Body of pancreas (tissue), 4 donors: ENCODE results near the gene RHAG. TPM values are rescaled to one million over a fixed set of nuclear protein-coding genes. Genes with fewer than 3 reads are reported as not detected.
"Not testable (repeated sequence)": the region's sequence is repeated elsewhere in the genome, so short reads cannot be mapped to it uniquely, and the experiment has no call there.

Experiments used
- ATAC-seq: fragments of 150-250 bp; one replicate; pipeline ENCODE4 v1.9.1; 2016
- DNase-seq, 4 donors: peaks; one replicate each; pipeline ENCODE4 v3.0.0-alpha.2; 2019
- H3K27ac ChIP-seq, 4 donors: fragments of 200-600 bp; sonication (generic); 1 replicate in 3 of 4; 2 replicates in 1 of 4; pipeline versions ENCODE4 v1.5.1 to v1.6.1; 2016 to 2019; ENCODE audit warnings: mild to moderate bottlenecking in 1 of 4, mixed read lengths in 1 of 4, moderate library complexity in 1 of 4
- H3K27me3 ChIP-seq, 2 donors: fragments of 200-600 bp; sonication (generic); one replicate each; pipeline ENCODE4 v1.6.0; 2016; ENCODE audit warnings: mild to moderate bottlenecking in 1 of 2
- H3K36me3 ChIP-seq, 2 donors: fragments of 200-600 bp; sonication (generic); replicated peaks in 1 of 2; 2 replicates each; pipeline ENCODE4 v1.5.1; 2016; ENCODE audit warnings: low read depth in 2 of 2; ENCODE audit not compliant: insufficient read depth in 1 of 2
- H3K4me1 ChIP-seq: fragments of 200-600 bp; sonication (generic); one replicate; pipeline ENCODE4 v1.6.0; 2016
- H3K4me3 ChIP-seq, 2 donors: fragments of 200-600 bp; sonication (generic); 1 replicate in 1 of 2; 2 replicates in 1 of 2; pipeline ENCODE4 v1.5.1; 2016 to 2019
- H3K9me3 ChIP-seq, 3 donors: fragments of 200-600 bp; sonication (generic); 1 replicate in 2 of 3; 2 replicates in 1 of 3; pipeline ENCODE4 v1.5.1; 2016
- POLR2A ChIP-seq, 3 donors: fragments of 450-650 bp; IDR thresholded peaks; one replicate each; pipeline ENCODE4 v1.6.1; 2016; ENCODE audit warnings: antibody characterized with exemption in 3 of 3, mild to moderate bottlenecking in 2 of 3
- WGBS, 2 donors: methylation state at CpG; one replicate each; pipeline ENCODE4 v1.1.5; 2017; 5-methylcytosine and 5-hydroxymethylcytosine counted together
- intact Hi-C: fragments of 100-400 bp; cut with DNase I; formaldehyde crosslinking; loops from one replicate; pipeline ENCODE4 v1.15.1; 2023
- total RNA-seq, 2 donors: library from RNA; depleted of rRNA; stranded (reverse); fragments of >200 nt; gene quantifications; one replicate each; pipeline ENCODE4 v1.1.0, GENCODE V29; 2016
- TF ChIP-seq, protein P1 (sequence below), 7 experiments: fragments of 450-650 bp in 4 of 7; fragments of 200-600 bp in 3 of 7; sonication (generic) in 3 of 7; IDR thresholded peaks; one replicate each; pipeline ENCODE4 v1.5.1; 2016 to 2019; ENCODE audit warnings: antibody characterized with exemption in 7 of 7

Gene RHAG
- total RNA-seq, 2 donors from 2014 or later: not detected

DNA sequence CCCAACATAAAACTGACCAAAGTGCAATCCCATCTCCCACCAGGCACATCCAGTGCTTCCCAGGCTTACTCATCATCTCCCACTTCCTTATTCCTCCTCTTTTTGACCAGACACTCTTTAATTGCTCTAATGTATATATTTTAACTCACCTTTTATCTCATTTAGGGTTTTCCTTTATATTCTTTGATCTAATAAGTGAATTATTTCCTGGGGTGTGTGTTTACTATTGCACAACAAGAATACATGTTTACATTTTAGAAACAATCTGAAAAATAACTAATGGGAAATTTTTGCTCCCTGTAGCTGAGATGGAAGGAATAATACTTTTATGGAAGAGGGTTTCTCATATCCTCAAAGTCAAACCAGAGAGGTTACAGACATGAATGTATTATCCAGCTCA lies 18.4 kb downstream of the RHAG start:
- no peak for TF ChIP-seq POLR2A (IDR thresholded peaks at IDR 0.05)
- TF ChIP-seq, protein P1, sequence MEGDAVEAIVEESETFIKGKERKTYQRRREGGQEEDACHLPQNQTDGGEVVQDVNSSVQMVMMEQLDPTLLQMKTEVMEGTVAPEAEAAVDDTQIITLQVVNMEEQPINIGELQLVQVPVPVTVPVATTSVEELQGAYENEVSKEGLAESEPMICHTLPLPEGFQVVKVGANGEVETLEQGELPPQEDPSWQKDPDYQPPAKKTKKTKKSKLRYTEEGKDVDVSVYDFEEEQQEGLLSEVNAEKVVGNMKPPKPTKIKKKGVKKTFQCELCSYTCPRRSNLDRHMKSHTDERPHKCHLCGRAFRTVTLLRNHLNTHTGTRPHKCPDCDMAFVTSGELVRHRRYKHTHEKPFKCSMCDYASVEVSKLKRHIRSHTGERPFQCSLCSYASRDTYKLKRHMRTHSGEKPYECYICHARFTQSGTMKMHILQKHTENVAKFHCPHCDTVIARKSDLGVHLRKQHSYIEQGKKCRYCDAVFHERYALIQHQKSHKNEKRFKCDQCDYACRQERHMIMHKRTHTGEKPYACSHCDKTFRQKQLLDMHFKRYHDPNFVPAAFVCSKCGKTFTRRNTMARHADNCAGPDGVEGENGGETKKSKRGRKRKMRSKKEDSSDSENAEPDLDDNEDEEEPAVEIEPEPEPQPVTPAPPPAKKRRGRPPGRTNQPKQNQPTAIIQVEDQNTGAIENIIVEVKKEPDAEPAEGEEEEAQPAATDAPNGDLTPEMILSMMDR (IDR thresholded peaks at IDR 0.05): no peak
- intact Hi-C loops: no loop called here
- Histone ChIP-seq H3K36me3 (no peaks in the 10 kb centered on the region), H3K4me1 (no peaks in the 10 kb centered on the region), H3K4me3 (no peak overlapping the region), H3K27ac (no peak overlapping the region), H3K9me3 (no peaks in the 10 kb centered on the region), H3K27me3 (no peaks in the 10 kb centered on the region)
- DNase-seq (no peak), ATAC-seq (no peak)

DNA sequence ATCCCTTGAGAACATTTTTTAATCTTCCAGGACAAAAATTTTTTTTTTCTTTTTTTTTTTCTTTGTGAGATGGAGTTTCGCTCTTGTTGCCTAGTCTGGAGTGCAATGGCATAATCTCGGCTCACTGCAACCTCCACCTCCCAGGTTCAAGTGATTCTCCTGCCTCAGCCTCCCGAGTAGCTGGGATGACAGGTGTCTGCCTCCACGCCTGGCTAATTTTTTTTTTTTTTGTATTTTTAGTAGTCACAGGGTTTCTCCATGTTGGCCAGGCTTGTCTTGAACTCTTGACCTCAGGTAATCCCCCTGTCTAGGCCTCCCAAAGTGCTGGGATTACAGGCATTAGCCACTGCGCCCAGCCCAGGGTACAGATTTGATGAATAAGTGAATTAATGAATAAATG lies 22.5 kb downstream of the RHAG start:
- not testable (repeated sequence) for H3K36me3 ChIP-seq, H3K27ac ChIP-seq, H3K9me3 ChIP-seq, ATAC-seq, H3K4me1 ChIP-seq, H3K4me3 ChIP-seq, H3K27me3 ChIP-seq, DNase-seq
- WGBS, 2 donors: 63 to 75% methylated on average over 5 of the region's 5 CpGs
- intact Hi-C loops: loop anchor here (5.0 kb wide), 1 partner anchor 87 kb away; no protein-coding TSS in a partner anchor

DNA sequence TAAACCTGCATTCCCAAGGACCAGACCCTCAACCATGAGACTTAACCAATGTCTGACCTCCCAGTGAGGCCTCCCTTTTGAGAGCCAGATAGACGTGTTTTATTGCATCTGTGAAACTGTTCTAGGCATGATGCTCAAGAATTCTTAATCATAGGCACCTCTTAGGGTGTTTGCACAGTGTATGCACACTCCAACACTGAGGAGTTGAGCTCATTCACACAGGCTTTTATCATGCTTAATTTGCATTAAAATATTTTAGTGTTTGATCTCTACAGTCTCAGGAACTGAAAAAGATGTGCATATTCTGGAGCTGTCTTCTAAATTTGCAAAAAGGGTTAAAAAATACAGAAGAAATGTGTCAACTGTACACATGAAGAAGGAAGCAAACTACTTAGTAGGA lies 27.4 kb downstream of the RHAG start:
- DNase-seq (no peak), ATAC-seq (no peak)
- TF ChIP-seq POLR2A (IDR thresholded peaks at IDR 0.05): no peak
- TF ChIP-seq, protein P1 (IDR thresholded peaks at IDR 0.05): no peak
- intact Hi-C loops: no loop called here
- H3K27me3 ChIP-seq: no peaks in the 10 kb centered on the region
- H3K36me3 ChIP-seq: no peaks in the 10 kb centered on the region
- WGBS, 2 donors: 55 to 71% methylated on average over 1 of the region's 1 CpG
- no peaks in the 10 kb centered on the region for H3K9me3 ChIP-seq
- H3K27ac ChIP-seq: no peak overlapping the region
- no peaks in the 10 kb centered on the region for H3K4me1 ChIP-seq
- H3K4me3 ChIP-seq: no peak overlapping the region

DNA sequence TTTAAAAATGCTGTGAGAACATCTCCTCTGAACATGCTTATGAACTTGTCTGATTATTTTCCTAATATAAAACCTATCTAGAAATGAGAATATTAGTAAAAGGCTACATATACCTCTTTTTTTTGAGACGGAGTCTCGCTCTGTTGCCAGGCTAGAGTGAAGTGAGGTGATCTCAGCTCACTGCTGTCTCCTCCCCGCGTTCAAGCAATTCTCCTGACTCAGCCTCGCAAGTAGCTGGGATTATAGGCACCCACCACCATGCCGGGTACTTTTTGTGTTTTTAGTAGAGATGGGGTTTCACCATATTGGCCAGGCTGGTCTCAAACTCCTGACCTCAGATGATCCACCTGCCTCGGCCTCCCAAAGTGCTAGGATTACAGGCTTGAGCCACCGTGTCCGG lies 28.4 kb downstream of the RHAG start:
- WGBS, 2 donors: 74 to 77% methylated on average over 9 of the region's 9 CpGs
- intact Hi-C loops, H3K27ac ChIP-seq, H3K4me1 ChIP-seq, H3K4me3 ChIP-seq, DNase-seq, H3K27me3 ChIP-seq, H3K36me3 ChIP-seq, ATAC-seq, H3K9me3 ChIP-seq: not testable (repeated sequence)

DNA sequence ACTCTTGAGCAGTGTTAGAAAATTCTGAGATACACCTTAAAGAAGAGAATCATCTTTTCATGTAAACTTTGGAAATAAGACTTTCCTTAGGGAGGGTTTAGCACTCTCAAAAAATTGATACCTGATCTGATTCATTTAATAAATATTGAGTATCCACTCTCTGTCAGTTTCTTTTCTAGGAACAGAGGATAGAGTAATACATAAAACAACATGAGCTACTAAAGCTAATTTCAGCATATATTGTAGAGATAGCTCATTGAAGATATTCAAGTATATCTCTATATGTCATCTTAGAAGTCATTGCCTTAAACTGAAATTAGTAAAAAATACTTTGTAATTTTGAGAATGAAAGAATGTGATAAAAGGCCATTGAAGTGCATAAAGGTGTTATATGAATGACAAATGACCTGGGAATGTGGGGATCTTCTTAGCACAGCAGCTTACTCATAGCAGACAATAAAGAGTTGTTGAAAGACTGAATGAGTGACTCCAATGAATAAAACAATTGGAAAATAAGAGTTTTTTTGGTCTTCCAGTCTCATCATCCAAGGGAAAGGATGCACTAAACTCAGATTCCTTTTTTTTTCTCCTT lies 29.2 kb downstream of the RHAG start:
- Histone ChIP-seq H3K4me3 (no peak overlapping the region), H3K36me3 (no peaks in the 10 kb centered on the region), H3K9me3 (no peaks in the 10 kb centered on the region), H3K4me1 (no peaks in the 10 kb centered on the region), H3K27ac (no peak overlapping the region), H3K27me3 (no peaks in the 10 kb centered on the region)
- intact Hi-C loops: no loop called here
- no peak for ATAC-seq
- no peak for DNase-seq
- TF ChIP-seq POLR2A (IDR thresholded peaks at IDR 0.05): no peak
- TF ChIP-seq, protein P1 (IDR thresholded peaks at IDR 0.05): no peak

DNA sequence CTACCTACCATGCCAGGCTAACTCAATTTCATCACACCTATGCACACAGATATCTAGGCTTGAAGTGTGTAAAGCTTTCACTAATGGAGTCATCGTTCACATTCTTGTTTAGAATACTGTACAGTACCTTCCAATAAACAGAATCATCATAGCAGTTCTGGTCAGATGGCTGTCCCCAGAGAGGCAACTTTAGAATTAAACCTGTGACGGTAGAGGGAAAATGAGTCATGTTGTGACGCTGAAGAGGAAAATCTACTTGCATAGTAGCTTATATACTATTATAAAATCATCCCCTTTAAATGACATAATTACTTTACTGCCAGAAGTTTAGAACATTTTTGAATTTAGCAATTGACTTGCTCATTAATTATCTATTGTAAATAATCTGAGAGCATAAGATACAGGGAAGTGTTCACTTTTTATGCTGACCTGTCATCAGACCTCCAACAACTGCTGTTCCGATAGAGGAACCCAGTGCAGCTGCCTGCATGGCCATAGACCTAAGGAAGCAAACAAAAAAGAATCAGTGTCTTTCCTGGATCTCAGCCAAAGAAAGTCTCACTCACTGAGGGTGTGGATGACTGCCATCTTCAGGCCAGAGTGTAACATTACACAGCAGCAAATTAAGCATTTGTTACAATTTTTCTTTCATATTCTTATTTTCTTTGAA lies 29.8 kb downstream of the RHAG start:
- Histone ChIP-seq H3K36me3 (no peaks in the 10 kb centered on the region), H3K27ac (no peak overlapping the region), H3K4me1 (no peaks in the 10 kb centered on the region), H3K4me3 (no peak overlapping the region), H3K27me3 (no peaks in the 10 kb centered on the region), H3K9me3 (no peaks in the 10 kb centered on the region)
- DNase-seq (peak; percentile 18 to 54 (median 45)), ATAC-seq (peak; percentile 89)
- intact Hi-C loops: no loop called here
- TF ChIP-seq, protein P1 (IDR thresholded peaks at IDR 0.05): peak; percentile 71 to 93 (median 87)
- TF ChIP-seq POLR2A (IDR thresholded peaks at IDR 0.05): no peak
- WGBS, 2 donors: 17 to 19% methylated on average over 4 of the region's 4 CpGs

DNA sequence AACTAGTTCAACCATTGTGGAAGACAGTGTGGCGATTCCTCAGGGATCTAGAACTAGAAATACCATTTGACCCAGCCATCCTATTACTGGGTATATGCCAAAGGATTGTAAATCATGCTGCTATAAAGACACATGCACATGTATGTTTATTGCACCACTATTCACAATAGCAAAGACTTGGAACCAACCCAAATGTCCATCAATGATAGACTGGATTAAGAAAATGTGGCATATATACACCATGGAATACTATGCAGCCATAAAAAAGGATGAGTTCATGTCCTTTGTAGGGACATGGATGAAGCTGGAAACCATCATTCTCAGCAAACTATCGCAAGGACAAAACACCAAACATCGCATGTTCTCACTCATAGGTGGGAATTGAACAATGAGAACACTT lies 32.6 kb downstream of the RHAG start:
- DNase-seq, H3K4me1 ChIP-seq, H3K4me3 ChIP-seq, H3K9me3 ChIP-seq, intact Hi-C loops, ATAC-seq, H3K36me3 ChIP-seq, H3K27ac ChIP-seq, H3K27me3 ChIP-seq: not testable (repeated sequence)
- 73 to 88% methylated on average over 3 of the region's 3 CpGs for WGBS, 2 donors

DNA sequence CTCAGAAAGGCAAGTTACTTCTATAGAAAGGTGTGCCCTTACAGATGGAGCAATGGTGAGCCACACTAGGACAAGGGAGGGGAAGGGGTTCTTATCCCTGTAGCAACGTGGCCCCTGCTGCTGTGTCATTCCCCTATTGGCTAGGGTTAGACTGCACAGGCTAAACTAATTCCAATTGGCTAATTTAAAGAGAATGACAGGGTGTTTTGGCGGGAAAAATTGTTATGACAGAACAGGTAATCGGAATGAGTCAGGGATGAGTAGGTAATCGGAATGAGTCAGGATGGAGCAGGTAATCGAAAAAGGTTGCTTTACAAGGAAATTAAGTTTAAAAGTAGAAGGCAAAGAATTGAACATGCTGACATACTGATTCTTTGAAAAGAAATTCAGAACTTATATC lies 49.4 kb downstream of the RHAG start:
- intact Hi-C loops, H3K4me1 ChIP-seq, DNase-seq, ATAC-seq, H3K27me3 ChIP-seq, H3K9me3 ChIP-seq, H3K36me3 ChIP-seq, H3K4me3 ChIP-seq, H3K27ac ChIP-seq: not testable (repeated sequence)
- 80 to 84% methylated on average over 5 of the region's 5 CpGs for WGBS, 2 donors
